HCT116 (cell line): ENCODE measurements around the gene HSF2BP. TPM values are rescaled to one million over a fixed set of nuclear protein-coding genes. Genes with fewer than 3 reads are reported as not detected.

ENCODE experiments used
- ATAC-seq: fragments of 200-7000 bp; cut with Tn5 transposase; 2 replicates; pipeline ENCODE4 v1.9.1; 2020; ENCODE audit warnings: mild to moderate bottlenecking, moderate library complexity
- BruUV-seq: library from RNA; stranded (reverse); fragments of 400-500 nt; replicated peaks from 2 replicates; lab custom pipeline; 2021; lab: Mats Ljungman, UMichigan
- CTCF ChIA-PET: fragments of 300-600 bp; sonication (Branson Sonifier 250); formaldehyde crosslinking; loops from one replicate; lab custom pipeline; 2021; ENCODE audit warnings: antibody characterized with exemption; lab: Charles Lee
- POLR2A ChIA-PET: fragments of 300-600, 350-600 bp; sonication (Branson Sonifier 250); formaldehyde crosslinking; loops from one replicate; lab custom pipeline; 2021; ENCODE audit warnings: antibody characterized with exemption; lab: Charles Lee
- RAD21 ChIA-PET, 2 experiments: fragments of 300-600 bp; sonication (Branson Sonifier 250); formaldehyde crosslinking; loops; one replicate each; lab custom pipeline; 2023; ENCODE audit warnings: low total read pairs in 2 of 2; ENCODE audit not compliant: uncharacterized antibody in 2 of 2, unreplicated experiment in 2 of 2, low non-redundant PET in 1 of 2; lab: Charles Lee
- DNase-seq: peaks from one replicate; pipeline ENCODE4 v3.0.0-alpha.2; 2010; ENCODE audit warnings: low read depth, low spot score
- H2AFZ ChIP-seq: fragments of 200-600 bp; shearing (Covaris generic), sonication (generic); 2 replicates; pipeline ENCODE4 v1.6.1; 2017; ENCODE audit warnings: low read depth, mixed run types, mixed read lengths, antibody characterized with exemption, low read length; ENCODE audit not compliant: poor library complexity, severe bottlenecking
- H3K27ac ChIP-seq: 2 replicates; pipeline ENCODE4 v1.5.1; 2012; ENCODE audit warnings: low read depth, low read length
- H3K27me3 ChIP-seq: fragments of 200-600 bp; sonication (generic); 2 replicates; pipeline ENCODE4 v1.6.1; 2016; ENCODE audit warnings: mixed run types, low read length, mixed read lengths; ENCODE audit not compliant: insufficient read depth
- H3K36me3 ChIP-seq, 2 experiments: fragments of 200-500 bp in 1 of 2; fragments of 200-600 bp in 1 of 2; sonication (Bioruptor generic) in 1 of 2; sonication (generic) in 1 of 2; 2 replicates each; pipeline versions ENCODE4 v1.5.1 to v1.6.1; 2014 to 2016; ENCODE audit warnings: low read length in 2 of 2, inconsistent platforms in 1 of 2, mixed read lengths in 1 of 2, mixed run types in 1 of 2; ENCODE audit not compliant: insufficient read depth in 2 of 2, control insufficient read depth in 1 of 2
- H3K4me1 ChIP-seq, 2 experiments: fragments of 200-600 bp in 1 of 2; sonication (generic) in 1 of 2; 2 replicates each; pipeline versions ENCODE4 v1.5.1 to v1.6.1; 2012 to 2017; ENCODE audit warnings: low read length in 2 of 2, inconsistent platforms in 1 of 2, mild to moderate bottlenecking in 1 of 2, mixed read lengths in 1 of 2, mixed run types in 1 of 2, moderate library complexity in 1 of 2; ENCODE audit not compliant: insufficient read depth in 2 of 2, control insufficient read depth in 1 of 2
- H3K4me2 ChIP-seq: fragments of 200-600 bp; sonication (generic); 2 replicates; pipeline ENCODE4 v1.6.1; 2017; ENCODE audit warnings: mixed run types, low read length, mixed read lengths
- H3K4me3 ChIP-seq, 2 experiments: fragments of 200-600 bp in 1 of 2; sonication (generic) in 1 of 2; replicated peaks in 1 of 2; 2 replicates each; pipeline ENCODE4 v1.5.1; 2011 to 2016; ENCODE audit warnings: low read length in 2 of 2, control low read depth in 1 of 2, low read depth in 1 of 2, mild to moderate bottlenecking in 1 of 2, mixed read lengths in 1 of 2, mixed run types in 1 of 2
- H3K79me2 ChIP-seq: fragments of 200-600 bp; sonication (generic); 2 replicates; pipeline ENCODE4 v1.6.1; 2017; ENCODE audit warnings: mild to moderate bottlenecking, mixed run types, low read length, moderate library complexity, mixed read lengths; ENCODE audit not compliant: insufficient read depth
- H3K9ac ChIP-seq: fragments of 200-600 bp; sonication (generic); 2 replicates; pipeline ENCODE4 v1.6.1; 2016; ENCODE audit warnings: low read length, mixed read lengths
- H3K9me2 ChIP-seq: fragments of 200-600 bp; sonication (generic), shearing (Covaris generic); 2 replicates; pipeline ENCODE4 v1.6.1; 2017; ENCODE audit warnings: mixed run types, mild to moderate bottlenecking, moderate library complexity; ENCODE audit not compliant: insufficient read depth
- H3K9me3 ChIP-seq, 2 experiments: fragments of 200-500 bp in 1 of 2; fragments of 200-600 bp in 1 of 2; sonication (Bioruptor generic) in 1 of 2; sonication (generic) in 1 of 2; 2 replicates each; pipeline ENCODE4 v1.6.1; 2014 to 2017; ENCODE audit warnings: low read length in 2 of 2, mixed read lengths in 2 of 2, inconsistent platforms in 1 of 2, low read depth in 1 of 2, mild to moderate bottlenecking in 1 of 2, mixed run types in 1 of 2, moderate library complexity in 1 of 2; ENCODE audit not compliant: control insufficient read depth in 1 of 2, insufficient read depth in 1 of 2
- H4K20me1 ChIP-seq: fragments of 200-600 bp; sonication (generic), shearing (Covaris generic); 2 replicates; pipeline ENCODE4 v1.6.1; 2017; ENCODE audit warnings: mixed run types, mild to moderate bottlenecking, moderate library complexity; ENCODE audit not compliant: insufficient read depth
- ELF1 ChIP-seq: IDR thresholded peaks from 2 replicates; pipeline ENCODE4 v1.6.1; 2012; ENCODE audit warnings: low read depth, borderline replicate concordance
- EZH2 ChIP-seq: fragments of 200-600 bp; sonication (generic); IDR thresholded peaks from 2 replicates; pipeline ENCODE4 v1.6.1; 2017; ENCODE audit warnings: antibody characterized with exemption, mixed run types
- RAD21 ChIP-seq: IDR thresholded peaks from 2 replicates; pipeline ENCODE4 v1.6.1; 2012; ENCODE audit warnings: low read depth, mild to moderate bottlenecking
- SIN3A ChIP-seq: IDR thresholded peaks from 2 replicates; pipeline ENCODE4 v1.6.1; 2012; ENCODE audit warnings: low read depth
- SRF ChIP-seq: IDR thresholded peaks from 2 replicates; pipeline ENCODE4 v1.6.1; 2012; ENCODE audit warnings: low read depth
- TCF7L2 ChIP-seq: IDR thresholded peaks from 2 replicates; pipeline ENCODE4 v1.7.0; 2011; ENCODE audit warnings: borderline replicate concordance, inconsistent platforms; ENCODE audit not compliant: insufficient read depth, insufficient read length; ENCODE audit errors: extremely low read depth
- YY1 ChIP-seq: IDR thresholded peaks from 2 replicates; pipeline ENCODE4 v1.6.1; 2011; ENCODE audit warnings: low read length, low read depth, moderate library complexity, mild to moderate bottlenecking; ENCODE audit not compliant: insufficient replicate concordance; ENCODE audit errors: extremely low read depth
- ZFX ChIP-seq: fragments of 450-650 bp; IDR thresholded peaks from 2 replicates; pipeline ENCODE4 v1.6.1; 2017
- ZNF274 ChIP-seq: fragments of 200-500 bp; sonication (Bioruptor generic); IDR thresholded peaks from 2 replicates; pipeline ENCODE4 v1.6.1; 2014; ENCODE audit warnings: mild to moderate bottlenecking, low read depth, low read length, inconsistent platforms
- intact Hi-C: fragments of 100-400 bp; cut with micrococcal nuclease; formaldehyde crosslinking; loops from 2 replicates; pipeline ENCODE4 v1.10.0; 2022
- total RNA-seq: library from RNA; stranded (reverse); gene quantifications from one replicate; pipeline ENCODE4 v1.2.1, GENCODE V29; 2021; ENCODE audit not compliant: unreplicated experiment
- TF ChIP-seq, protein P1 (sequence below), 3 experiments: fragments of 200-600 bp in 1 of 3; sonication (generic) in 1 of 3; IDR thresholded peaks in 2 of 3; conservative IDR thresholded peaks in 1 of 3; 2 replicates each; pipeline ENCODE4 v1.5.1; 2012 to 2017; ENCODE audit warnings: low read depth in 2 of 3, low read length in 2 of 3, antibody characterized with exemption in 1 of 3, borderline replicate concordance in 1 of 3, control low read depth in 1 of 3, mild to moderate bottlenecking in 1 of 3, mixed read lengths in 1 of 3, mixed run types in 1 of 3, moderate library complexity in 1 of 3; ENCODE audit not compliant: insufficient read depth in 1 of 3
- TF ChIP-seq, protein P2 (sequence below): IDR thresholded peaks from 2 replicates; pipeline ENCODE4 v1.6.1; 2012

HSF2BP gene
- total RNA-seq, 1 experiment from 2014 or later, result 0.59 TPM

DNA sequence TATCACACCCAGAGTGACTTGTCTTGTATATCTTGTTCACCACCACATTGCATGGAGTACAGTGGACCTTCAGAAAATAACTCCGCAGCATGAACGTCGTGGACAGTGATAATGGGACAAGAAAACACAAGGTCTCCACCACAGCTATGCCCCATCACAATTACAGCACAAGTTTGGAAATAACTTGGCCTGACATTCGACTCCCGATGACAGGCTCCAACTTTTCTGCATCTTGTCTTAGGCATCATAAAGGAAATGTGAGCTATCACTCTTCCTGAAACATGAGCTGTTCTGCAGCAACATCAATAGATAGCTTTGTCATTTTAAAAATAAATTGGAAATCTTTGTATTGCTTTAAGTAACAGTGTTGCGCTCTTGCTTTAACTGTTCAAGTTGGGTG is 3.0 kb upstream of the HSF2BP start:
- Histone ChIP-seq H3K36me3 (peaks cover 20 to 45% of the 10 kb centered on the region in 2 experiments), H3K9ac (no peak overlapping the region), H3K4me2 (no peak overlapping the region), H3K4me1 (peaks cover 10 to 25% of the 10 kb centered on the region in 2 experiments), H3K27ac (no peak overlapping the region), H4K20me1 (no peaks in the 10 kb centered on the region), H3K79me2 (peaks cover 79% of the 10 kb centered on the region), H3K4me3 (no peak overlapping the region), H3K27me3 (no peaks in the 10 kb centered on the region), H2AFZ (no peak overlapping the region), H3K9me2 (no peaks in the 10 kb centered on the region), H3K9me3 (no peaks in the 10 kb centered on the region; a peak in 1 of 4 replicates)
- BruUV-seq, result no TSS peak
- DNase-seq (no peak), ATAC-seq (no peak)
- CTCF ChIA-PET, result no interaction called here
- RAD21 ChIA-PET, result no interaction called here
- no peak for TF ChIP-seq EZH2
- no peak for TF ChIP-seq RAD21
- TF ChIP-seq SIN3A, result no peak
- no peak for TF ChIP-seq YY1
- no peak for TF ChIP-seq ZFX
- no peak for TF ChIP-seq SRF
- no peak for TF ChIP-seq ZNF274
- TF ChIP-seq, protein P1, sequence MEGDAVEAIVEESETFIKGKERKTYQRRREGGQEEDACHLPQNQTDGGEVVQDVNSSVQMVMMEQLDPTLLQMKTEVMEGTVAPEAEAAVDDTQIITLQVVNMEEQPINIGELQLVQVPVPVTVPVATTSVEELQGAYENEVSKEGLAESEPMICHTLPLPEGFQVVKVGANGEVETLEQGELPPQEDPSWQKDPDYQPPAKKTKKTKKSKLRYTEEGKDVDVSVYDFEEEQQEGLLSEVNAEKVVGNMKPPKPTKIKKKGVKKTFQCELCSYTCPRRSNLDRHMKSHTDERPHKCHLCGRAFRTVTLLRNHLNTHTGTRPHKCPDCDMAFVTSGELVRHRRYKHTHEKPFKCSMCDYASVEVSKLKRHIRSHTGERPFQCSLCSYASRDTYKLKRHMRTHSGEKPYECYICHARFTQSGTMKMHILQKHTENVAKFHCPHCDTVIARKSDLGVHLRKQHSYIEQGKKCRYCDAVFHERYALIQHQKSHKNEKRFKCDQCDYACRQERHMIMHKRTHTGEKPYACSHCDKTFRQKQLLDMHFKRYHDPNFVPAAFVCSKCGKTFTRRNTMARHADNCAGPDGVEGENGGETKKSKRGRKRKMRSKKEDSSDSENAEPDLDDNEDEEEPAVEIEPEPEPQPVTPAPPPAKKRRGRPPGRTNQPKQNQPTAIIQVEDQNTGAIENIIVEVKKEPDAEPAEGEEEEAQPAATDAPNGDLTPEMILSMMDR (IDR thresholded peaks at IDR 0.05 in 2 of 3, conservative IDR thresholded peaks at IDR 0.05 in 1 of 3; ENCODE audit: borderline replicate concordance in 1 of 3, insufficient read depth in 1 of 3, low read depth in 2 of 3, low read length in 2 of 3), result no peak
- TF ChIP-seq ELF1, result no peak
- no peak for TF ChIP-seq TCF7L2
- TF ChIP-seq, protein P2, sequence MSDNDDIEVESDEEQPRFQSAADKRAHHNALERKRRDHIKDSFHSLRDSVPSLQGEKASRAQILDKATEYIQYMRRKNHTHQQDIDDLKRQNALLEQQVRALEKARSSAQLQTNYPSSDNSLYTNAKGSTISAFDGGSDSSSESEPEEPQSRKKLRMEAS, result no peak
- POLR2A ChIA-PET, result no interaction called here
- intact Hi-C loops, result no loop called here
